LoVo (cell line): ENCODE data around the gene FBXO40.

ENCODE experiments used
- DNase-seq: peaks from one replicate; pipeline ENCODE4 v3.0.0-alpha.2; 2016; ENCODE audit warnings: low spot score

The FBXO40 gene

DNA sequence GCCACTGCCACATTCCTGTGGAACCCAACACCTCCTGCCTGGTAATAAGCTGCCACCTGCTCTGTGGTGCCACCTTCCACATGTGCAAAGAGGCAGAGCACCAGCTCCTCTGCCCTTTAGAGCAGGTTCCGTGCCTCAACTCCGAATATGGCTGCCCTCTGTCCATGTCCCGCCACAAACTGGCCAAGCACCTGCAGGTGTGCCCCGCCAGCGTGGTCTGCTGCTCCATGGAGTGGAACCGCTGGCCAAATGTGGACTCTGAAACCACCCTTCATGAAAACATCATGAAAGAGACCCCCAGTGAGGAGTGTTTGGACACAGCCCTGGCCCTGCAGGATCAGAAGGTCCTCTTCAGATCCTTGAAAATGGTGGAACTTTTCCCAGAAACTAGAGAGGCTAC lies 28.3 kb downstream of the FBXO40 start:
- no peak for DNase-seq

GRCh38 chr3:121624147-121624899 lies 31.1 kb downstream of the FBXO40 start:
- DNase-seq = no peak

- no peak for DNase-seq
Observed at GRCh38 chr3:121626495-121626894, 33.3 kb downstream of the FBXO40 start.

GRCh38 chr3:121627211-121627610 lies 34.0 kb downstream of the FBXO40 start:
- no peak for DNase-seq

DNA sequence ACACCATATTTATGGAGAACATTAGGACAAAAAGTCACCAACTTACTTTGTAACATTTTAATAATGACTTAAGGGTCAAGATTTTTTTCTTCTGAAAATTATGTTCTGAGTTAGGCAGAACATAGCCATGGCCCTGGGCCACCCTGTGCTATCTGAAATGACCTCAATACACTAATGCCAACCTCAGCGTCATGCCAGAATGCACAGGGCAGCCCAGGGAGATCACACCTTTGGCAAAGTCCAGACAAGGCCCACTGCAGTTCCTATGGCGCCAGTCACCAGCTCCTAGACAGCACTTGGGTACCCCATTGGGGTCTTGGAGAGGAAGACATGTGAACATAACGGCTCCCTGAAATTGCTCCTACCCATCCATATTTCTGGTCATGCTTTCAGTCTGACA lies 34.4 kb downstream of the FBXO40 start:
- no peak for DNase-seq

DNA sequence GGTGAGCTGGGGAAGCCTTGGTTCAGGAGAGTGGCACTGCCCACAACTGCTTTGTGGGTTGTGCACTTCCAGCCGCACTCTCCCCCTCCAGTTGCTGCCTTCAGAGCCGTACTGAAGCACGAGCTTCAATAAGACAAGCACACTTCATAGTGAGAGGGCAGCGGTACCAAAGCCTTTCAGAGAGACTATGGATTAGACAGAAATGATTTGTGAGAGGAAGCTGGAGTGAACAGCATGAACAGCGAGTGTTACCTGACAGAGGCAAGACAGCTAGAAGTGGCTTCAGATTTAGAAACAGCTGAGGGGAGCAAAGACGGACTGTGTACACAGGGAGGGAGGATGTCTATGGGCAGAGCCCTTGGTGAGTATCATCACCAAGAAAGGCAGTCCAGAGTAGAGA lies 36.4 kb downstream of the FBXO40 start:
- DNase-seq = no peak

GRCh38 chr3:121630355-121630754 lies 37.2 kb downstream of the FBXO40 start:
- DNase-seq = no peak

GRCh38 chr3:121637922-121638321 lies 44.7 kb downstream of the FBXO40 start:
- DNase-seq = no peak

DNA sequence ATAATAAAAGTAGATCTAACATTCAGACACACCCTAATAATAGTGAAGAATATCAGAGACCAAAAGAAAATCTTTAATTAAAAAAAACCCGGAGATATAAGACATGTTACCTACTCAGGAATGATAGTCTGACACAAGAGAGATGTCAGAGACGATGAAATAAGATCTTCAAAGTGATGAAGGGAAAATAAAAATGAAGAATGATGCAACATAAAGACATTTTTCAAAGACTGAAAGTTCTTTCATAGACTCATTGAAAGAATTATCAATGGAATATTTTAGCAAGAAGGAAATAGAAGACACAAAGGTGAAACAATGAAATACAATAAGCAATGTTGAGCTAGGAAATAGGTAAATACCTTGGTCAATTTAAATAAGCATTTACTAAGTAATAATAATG lies 47.9 kb downstream of the FBXO40 start:
- DNase-seq = no peak

- no peak for DNase-seq
Observed at GRCh38 chr3:121642601-121643314, 49.6 kb downstream of the FBXO40 start.

- DNase-seq = no peak
Observed at GRCh38 chr3:121645054-121645453, 51.9 kb downstream of the FBXO40 start.

DNA sequence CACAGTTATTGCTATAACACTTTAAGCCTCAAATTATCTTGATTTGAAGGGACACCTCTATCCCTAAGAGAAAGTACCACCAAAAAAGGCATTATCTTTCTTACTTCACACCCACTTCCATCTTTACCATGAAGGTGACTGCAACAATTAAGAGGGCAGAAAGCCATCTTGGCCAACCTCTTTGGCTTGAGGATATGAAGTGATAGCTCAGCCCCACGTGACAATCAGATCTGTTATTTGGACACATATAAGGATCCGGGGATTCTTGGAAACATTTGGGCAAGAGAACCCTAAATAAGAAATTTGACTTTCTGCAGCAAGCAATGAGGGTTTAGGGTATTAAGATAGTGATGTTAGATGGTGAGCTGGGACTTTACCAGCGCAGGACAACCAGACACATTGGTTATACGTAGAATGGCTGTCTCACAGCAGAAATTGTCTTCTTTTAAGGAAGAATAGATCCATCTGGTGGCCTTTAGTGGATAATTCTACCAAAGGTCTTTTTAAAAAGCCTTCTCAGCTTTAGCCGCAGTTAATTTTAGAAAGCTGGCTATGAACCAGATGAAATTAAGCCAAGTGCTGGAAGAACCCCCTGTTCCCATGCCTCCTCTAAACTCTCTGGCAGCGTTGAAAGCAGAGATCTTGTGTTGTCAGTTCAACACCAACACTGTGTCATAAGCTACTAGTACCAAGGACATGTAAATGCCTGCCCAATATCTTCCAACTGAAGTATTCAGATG lies 55.2 kb downstream of the FBXO40 start:
- DNase-seq = no peak

GRCh38 chr3:121649645-121650044 lies 56.5 kb downstream of the FBXO40 start:
- no peak for DNase-seq

- DNase-seq = peak; percentile 21
Observed at GRCh38 chr3:121651684-121652083, 58.5 kb downstream of the FBXO40 start.

- no peak for DNase-seq
Observed at GRCh38 chr3:121654493-121655385, 61.6 kb downstream of the FBXO40 start.

DNA sequence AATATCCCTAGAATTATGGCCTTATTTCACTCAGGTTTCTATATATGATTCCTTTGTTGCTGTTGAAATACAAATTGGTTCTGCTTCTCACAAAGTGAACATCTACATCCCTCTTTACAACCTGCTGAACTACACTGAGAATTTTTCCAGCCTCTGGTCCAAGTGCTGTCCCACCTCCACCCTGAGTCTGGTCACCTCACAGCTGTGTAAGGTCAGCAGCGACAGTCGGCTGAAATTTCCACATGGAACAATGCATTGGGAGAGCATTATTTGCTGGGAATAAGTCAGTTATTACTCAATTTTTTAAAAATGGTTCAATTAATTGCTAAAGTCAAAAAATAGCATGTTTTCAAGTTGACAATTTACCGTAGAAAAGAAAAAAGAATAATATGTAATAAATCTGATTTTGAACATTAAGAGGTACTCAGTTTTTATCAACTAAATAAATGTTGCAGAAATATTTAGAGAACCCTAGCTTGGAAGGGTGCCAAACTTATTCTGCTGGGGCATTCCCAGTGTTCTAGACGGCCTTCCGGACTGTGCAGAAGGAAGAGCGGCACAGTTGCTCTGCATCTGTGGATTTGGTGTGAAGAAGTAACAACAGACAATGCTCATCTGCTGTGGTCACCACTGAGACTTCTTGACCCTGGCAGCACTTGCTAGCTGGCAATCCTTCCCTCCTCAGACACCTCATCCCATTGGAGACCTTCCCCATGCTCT lies 65.7 kb downstream of the FBXO40 start:
- DNase-seq = no peak

DNA sequence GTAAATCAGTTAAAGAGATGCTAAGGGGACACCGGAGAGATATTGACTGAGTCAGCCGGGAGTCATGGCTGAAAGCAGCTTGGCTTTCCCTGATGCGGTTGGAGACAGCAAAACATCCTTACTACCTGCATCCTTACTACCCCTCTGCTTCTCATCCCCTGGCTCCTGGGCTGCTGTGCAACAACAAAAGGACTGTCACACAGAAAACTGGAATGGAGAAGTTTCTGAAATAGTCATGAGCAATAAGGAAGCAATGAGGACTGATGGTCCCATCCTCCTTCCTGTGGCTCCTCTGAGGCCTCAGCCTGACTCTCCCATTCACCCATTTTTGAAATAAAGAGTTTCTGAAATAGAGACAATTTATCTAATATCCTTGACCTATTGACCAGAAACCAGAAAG lies 66.4 kb downstream of the FBXO40 start:
- DNase-seq = no peak

- no peak for DNase-seq
Observed at GRCh38 chr3:121660356-121661171, 67.4 kb downstream of the FBXO40 start, which contains the start of gene HCLS1. HCLS1 (minus strand) TSS chr3:121660903; CDS start chr3:121658347, 2,556 bp downstream.

GRCh38 chr3:121661376-121661775 lies 68.2 kb downstream of the FBXO40 start:
- no peak for DNase-seq

DNA sequence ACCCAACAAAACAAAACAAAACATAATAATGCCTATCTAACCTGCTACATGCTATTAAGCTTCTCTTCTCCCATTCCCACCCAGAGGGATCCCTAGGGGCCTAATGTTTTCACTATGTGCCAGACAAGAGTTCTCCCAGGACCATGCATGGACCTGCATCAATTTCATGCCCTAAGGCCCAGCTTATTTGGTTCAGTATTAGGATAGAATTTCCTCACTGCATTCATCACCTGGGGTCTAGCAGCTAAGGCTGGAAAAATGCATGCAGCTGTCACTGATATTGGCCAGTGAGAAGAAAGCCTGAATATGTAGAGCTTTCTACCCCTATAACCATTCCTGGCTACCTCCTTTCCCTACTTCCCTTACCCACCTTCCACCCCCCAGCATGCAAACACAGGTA lies 69.6 kb downstream of the FBXO40 start:
- DNase-seq = no peak
